Astrocyte (in vitro differentiated cells and primary cell): ENCODE data around the gene MBOAT2. TPM values are rescaled to one million over a fixed set of nuclear protein-coding genes. Genes with fewer than 3 reads are reported as not detected.
"Not testable (repeated sequence)": the region's sequence is repeated elsewhere in the genome, so short reads cannot be mapped to it uniquely, and the experiment has no call there.

Experiments used
- DNase-seq: peaks from one replicate; pipeline ENCODE4 v3.0.0-alpha.2; 2010; ENCODE audit warnings: low read depth
- FAIRE-seq: peaks from 2 replicates; lab custom pipeline; 2011; peaks lifted over from hg19 to GRCh38; lab: Jason Lieb, UNC
- H2AFZ ChIP-seq: 2 replicates; pipeline ENCODE4 v1.6.0; 2012; ENCODE audit warnings: low read depth, low read length, inconsistent platforms
- H3K27ac ChIP-seq: 2 replicates; pipeline ENCODE4 v1.5.1; 2011; ENCODE audit warnings: low read depth, low read length, inconsistent platforms
- H3K27me3 ChIP-seq: 2 replicates; pipeline ENCODE4 v1.6.0; 2011; ENCODE audit warnings: low read length, inconsistent platforms; ENCODE audit not compliant: insufficient read depth
- H3K36me3 ChIP-seq: 2 replicates; pipeline ENCODE4 v1.5.1; 2011; ENCODE audit warnings: low read length, inconsistent platforms; ENCODE audit not compliant: insufficient read depth
- H3K4me1 ChIP-seq: 2 replicates; pipeline ENCODE4 v1.5.1; 2011; ENCODE audit warnings: low read length, inconsistent platforms; ENCODE audit not compliant: insufficient read depth
- H3K4me2 ChIP-seq: 2 replicates; pipeline ENCODE4 v1.6.0; 2012; ENCODE audit warnings: low read length, inconsistent platforms
- H3K4me3 ChIP-seq: 2 replicates; pipeline ENCODE4 v1.5.1; 2011; ENCODE audit warnings: low read depth, mild to moderate bottlenecking, low read length, inconsistent platforms; ENCODE audit not compliant: insufficient read depth
- H3K79me2 ChIP-seq: 2 replicates; pipeline ENCODE4 v1.6.0; 2012; ENCODE audit warnings: mild to moderate bottlenecking, low read length, inconsistent platforms; ENCODE audit not compliant: insufficient read depth
- H3K9ac ChIP-seq: 2 replicates; pipeline ENCODE4 v1.6.0; 2012; ENCODE audit warnings: mild to moderate bottlenecking, low read length, inconsistent platforms
- H3K9me3 ChIP-seq: 2 replicates; pipeline ENCODE4 v1.5.1; 2012; ENCODE audit warnings: low read depth, mild to moderate bottlenecking, low read length, inconsistent platforms; ENCODE audit not compliant: insufficient read depth
- H4K20me1 ChIP-seq: 2 replicates; pipeline ENCODE4 v1.6.0; 2012; ENCODE audit warnings: low read length, inconsistent platforms; ENCODE audit not compliant: insufficient read depth
- H3K27ac Mint-ChIP-seq: one replicate; pipeline ENCODE4 v1.8.0; 2021; ENCODE audit warnings: mild to moderate bottlenecking, mixed read lengths; ENCODE audit not compliant: unreplicated experiment
- H3K27me3 Mint-ChIP-seq: one replicate; pipeline ENCODE4 v1.8.0; 2021; ENCODE audit warnings: low read depth, mixed read lengths; ENCODE audit not compliant: unreplicated experiment
- H3K36me3 Mint-ChIP-seq: one replicate; pipeline ENCODE4 v1.8.0; 2021; ENCODE audit warnings: low read depth, mixed read lengths; ENCODE audit not compliant: unreplicated experiment
- H3K4me1 Mint-ChIP-seq: one replicate; pipeline ENCODE4 v1.8.0; 2021; ENCODE audit warnings: low read depth, mixed read lengths; ENCODE audit not compliant: unreplicated experiment
- H3K4me3 Mint-ChIP-seq: one replicate; pipeline ENCODE4 v1.8.0; 2021; ENCODE audit warnings: mild to moderate bottlenecking, moderate library complexity, mixed read lengths; ENCODE audit not compliant: unreplicated experiment
- H3K9me3 Mint-ChIP-seq: one replicate; pipeline ENCODE4 v1.8.0; 2021; ENCODE audit warnings: mild to moderate bottlenecking, mixed read lengths; ENCODE audit not compliant: unreplicated experiment
- CTCF ChIP-seq: IDR thresholded peaks from 2 replicates; pipeline ENCODE4 v1.5.1; 2011; ENCODE audit warnings: low read depth, mild to moderate bottlenecking, inconsistent platforms, low read length, moderate library complexity; ENCODE audit not compliant: insufficient read depth
- EZH2 ChIP-seq: IDR thresholded peaks from 2 replicates; pipeline ENCODE4 v1.6.1; 2012; ENCODE audit warnings: mild to moderate bottlenecking, low read length, inconsistent platforms; ENCODE audit not compliant: insufficient read depth
- total RNA-seq: library from RNA; stranded (reverse); gene quantifications from 2 replicates; pipeline ENCODE4 v1.2.1, GENCODE V29; 2021

The MBOAT2 gene
- total RNA-seq, 1 donor from 2014 or later, result 54.6 TPM

- peaks cover 2% of the 10 kb centered on the region for H3K27me3 Mint-ChIP-seq
- DNase-seq (no peak), FAIRE-seq (no peak)
- no peaks in the 10 kb centered on the region for H3K36me3 Mint-ChIP-seq
- H3K4me1 Mint-ChIP-seq, result no peaks in the 10 kb centered on the region
- Histone ChIP-seq H3K9ac (no peak overlapping the region), H3K9me3 (no peaks in the 10 kb centered on the region), H3K27me3 (no peaks in the 10 kb centered on the region), H3K27ac (no peak overlapping the region), H3K4me3 (no peak overlapping the region), H3K4me1 (no peaks in the 10 kb centered on the region), H3K36me3 (no peaks in the 10 kb centered on the region), H3K79me2 (no peaks in the 10 kb centered on the region), H2AFZ (no peak overlapping the region), H3K4me2 (no peak overlapping the region), H4K20me1 (no peaks in the 10 kb centered on the region)
- H3K27ac Mint-ChIP-seq, result no peak overlapping the region
- TF ChIP-seq CTCF, result no peak
- no peak for TF ChIP-seq EZH2
- H3K4me3 Mint-ChIP-seq, result no peak overlapping the region
- H3K9me3 Mint-ChIP-seq, result no peaks in the 10 kb centered on the region
Measured at GRCh38 chr2:9050122-9050809, 46.8 kb upstream of the MBOAT2 start.

- no peak overlapping the region for H2AFZ ChIP-seq
- no peak overlapping the region for H3K4me3 ChIP-seq
- no peaks in the 10 kb centered on the region for H3K27me3 ChIP-seq
- no peak overlapping the region for H3K4me2 ChIP-seq
- FAIRE-seq, result no peak
- no peaks in the 10 kb centered on the region for H3K36me3 ChIP-seq
- no peak overlapping the region for H3K9ac ChIP-seq
- no peaks in the 10 kb centered on the region for H3K36me3 Mint-ChIP-seq
- no peaks in the 10 kb centered on the region for H3K4me1 ChIP-seq
- no peak overlapping the region for H3K27ac Mint-ChIP-seq
- H3K4me1 Mint-ChIP-seq, result no peaks in the 10 kb centered on the region
- no peaks in the 10 kb centered on the region for H4K20me1 ChIP-seq
- no peaks in the 10 kb centered on the region for H3K79me2 ChIP-seq
- no peak overlapping the region for H3K27ac ChIP-seq
- H3K4me3 Mint-ChIP-seq, result no peak overlapping the region
- TF ChIP-seq CTCF (no peak), EZH2 (no peak)
- peaks cover 5% of the 10 kb centered on the region for H3K9me3 Mint-ChIP-seq
- H3K27me3 Mint-ChIP-seq, result peaks cover 5% of the 10 kb centered on the region
- no peaks in the 10 kb centered on the region for H3K9me3 ChIP-seq
- DNase-seq, result no peak
Measured at GRCh38 chr2:9045595-9045994, 42.1 kb upstream of the MBOAT2 start.

- not testable (repeated sequence) for H3K4me1 Mint-ChIP-seq, DNase-seq
Measured at GRCh38 chr2:9043491-9043890, 40.0 kb upstream of the MBOAT2 start.

More at GRCh38 chr2:9043491-9043890, 40.0 kb upstream of the MBOAT2 start:
- not testable (repeated sequence) for H3K27ac ChIP-seq, FAIRE-seq, H3K27ac Mint-ChIP-seq, H3K9ac ChIP-seq, H3K4me3 ChIP-seq, H3K4me1 ChIP-seq, H3K4me2 ChIP-seq, H3K27me3 Mint-ChIP-seq, H3K9me3 ChIP-seq, H4K20me1 ChIP-seq, H3K79me2 ChIP-seq, H3K9me3 Mint-ChIP-seq, H3K27me3 ChIP-seq, H2AFZ ChIP-seq, H3K36me3 Mint-ChIP-seq, H3K4me3 Mint-ChIP-seq, H3K36me3 ChIP-seq
